ENCODE measurements around the gene PHIP.
"Not testable (repeated sequence)": the region's sequence is repeated elsewhere in the genome, so short reads cannot be mapped to it uniquely, and the experiment has no call there.

Gene PHIP

DNA sequence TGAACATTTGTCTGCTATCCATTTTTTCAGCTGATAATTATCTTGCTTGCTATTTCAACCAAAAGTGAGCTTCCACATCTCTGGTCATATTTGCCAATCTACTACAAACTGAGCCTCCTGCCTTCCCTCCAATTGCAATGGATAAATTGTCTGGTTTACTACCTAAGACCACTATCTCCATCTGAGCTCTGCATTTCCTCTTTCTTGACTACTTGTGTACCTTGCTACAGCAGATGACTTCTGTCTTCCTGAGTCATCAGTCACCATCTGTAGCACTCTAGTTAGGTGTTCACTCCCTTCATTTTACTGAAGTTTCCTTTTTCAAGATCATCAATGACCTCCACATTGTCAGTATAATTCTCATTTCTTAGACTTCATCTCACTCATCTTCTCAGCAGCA, 33.5 kb upstream of the PHIP start:
- Histone ChIP-seq H3K9me3 (no peaks in the 10 kb centered on the region), H3K27me3 (no peaks in the 10 kb centered on the region), H3K36me3 (no peaks in the 10 kb centered on the region), H3K4me1 (no peaks in the 10 kb centered on the region), H3K4me3 (ENCODE audit: low read depth, low read length) (no peak overlapping the region)
- TF ChIP-seq, protein P1, sequence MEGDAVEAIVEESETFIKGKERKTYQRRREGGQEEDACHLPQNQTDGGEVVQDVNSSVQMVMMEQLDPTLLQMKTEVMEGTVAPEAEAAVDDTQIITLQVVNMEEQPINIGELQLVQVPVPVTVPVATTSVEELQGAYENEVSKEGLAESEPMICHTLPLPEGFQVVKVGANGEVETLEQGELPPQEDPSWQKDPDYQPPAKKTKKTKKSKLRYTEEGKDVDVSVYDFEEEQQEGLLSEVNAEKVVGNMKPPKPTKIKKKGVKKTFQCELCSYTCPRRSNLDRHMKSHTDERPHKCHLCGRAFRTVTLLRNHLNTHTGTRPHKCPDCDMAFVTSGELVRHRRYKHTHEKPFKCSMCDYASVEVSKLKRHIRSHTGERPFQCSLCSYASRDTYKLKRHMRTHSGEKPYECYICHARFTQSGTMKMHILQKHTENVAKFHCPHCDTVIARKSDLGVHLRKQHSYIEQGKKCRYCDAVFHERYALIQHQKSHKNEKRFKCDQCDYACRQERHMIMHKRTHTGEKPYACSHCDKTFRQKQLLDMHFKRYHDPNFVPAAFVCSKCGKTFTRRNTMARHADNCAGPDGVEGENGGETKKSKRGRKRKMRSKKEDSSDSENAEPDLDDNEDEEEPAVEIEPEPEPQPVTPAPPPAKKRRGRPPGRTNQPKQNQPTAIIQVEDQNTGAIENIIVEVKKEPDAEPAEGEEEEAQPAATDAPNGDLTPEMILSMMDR (IDR thresholded peaks at IDR 0.05; ENCODE audit: low read depth, low read length), result no peak
- DNase-seq, result no peak

DNA sequence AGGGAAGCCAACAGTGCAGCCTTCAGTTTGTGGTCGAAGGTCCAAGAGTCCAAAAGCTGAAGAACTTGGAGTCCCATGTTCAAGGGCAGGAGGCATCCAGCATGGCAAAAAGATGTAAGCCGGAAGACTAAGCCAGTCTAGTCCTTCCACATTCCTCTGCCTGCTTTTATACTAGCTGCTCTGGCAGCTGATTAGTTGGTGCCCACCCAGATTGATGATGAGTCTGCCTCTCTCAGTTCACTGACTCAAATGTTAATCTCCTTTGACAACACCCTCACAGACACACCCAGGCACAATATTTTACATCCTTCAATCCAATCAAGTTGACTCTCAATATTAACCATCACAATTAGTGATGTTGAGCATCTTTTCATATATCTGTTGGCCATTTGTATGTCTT, 23.1 kb upstream of the PHIP start:
- Histone ChIP-seq H3K9me3 (no peaks in the 10 kb centered on the region), H3K4me1 (no peaks in the 10 kb centered on the region), H3K4me3 (ENCODE audit: low read depth, low read length) (no peak overlapping the region), H3K27me3 (no peaks in the 10 kb centered on the region), H3K36me3 (no peaks in the 10 kb centered on the region)
- TF ChIP-seq, protein P1 (IDR thresholded peaks at IDR 0.05; ENCODE audit: low read depth, low read length), result no peak
- no peak for DNase-seq

DNA sequence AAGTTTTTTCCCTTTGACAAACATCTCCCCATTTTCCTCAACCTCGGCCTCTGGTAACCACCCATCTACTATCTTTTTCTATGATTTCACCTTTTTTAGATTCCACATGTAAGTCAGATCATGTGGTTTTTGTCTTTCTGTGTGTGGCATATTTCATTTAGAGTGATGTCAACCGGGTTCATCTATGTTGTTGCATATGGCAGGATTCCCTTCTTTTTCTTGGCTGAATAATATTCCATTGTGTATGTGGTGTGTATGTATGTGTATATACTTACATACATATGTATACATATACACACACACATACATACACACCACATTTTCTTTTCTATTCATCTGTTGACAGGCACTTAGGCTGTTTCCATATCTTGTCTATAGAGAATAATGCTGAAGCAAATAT, 22.2 kb upstream of the PHIP start:
- H3K36me3 ChIP-seq, result no peaks in the 10 kb centered on the region
- H3K4me3 ChIP-seq (ENCODE audit: low read depth, low read length), result no peak overlapping the region
- TF ChIP-seq, protein P1 (IDR thresholded peaks at IDR 0.05; ENCODE audit: low read depth, low read length), result no peak
- no peak for DNase-seq
- no peaks in the 10 kb centered on the region for H3K9me3 ChIP-seq
- H3K4me1 ChIP-seq, result no peaks in the 10 kb centered on the region
- H3K27me3 ChIP-seq, result no peaks in the 10 kb centered on the region

GRCh38 chr6:79094938-79095337, 16.9 kb upstream of the PHIP start:
- H3K36me3 ChIP-seq, result no peaks in the 10 kb centered on the region
- H3K27me3 ChIP-seq, result no peaks in the 10 kb centered on the region
- no peaks in the 10 kb centered on the region for H3K9me3 ChIP-seq
- H3K4me3 ChIP-seq (ENCODE audit: low read depth, low read length), result no peak overlapping the region
- DNase-seq, result no peak
- no peaks in the 10 kb centered on the region for H3K4me1 ChIP-seq
- TF ChIP-seq, protein P1 (IDR thresholded peaks at IDR 0.05; ENCODE audit: low read depth, low read length), result no peak

DNA sequence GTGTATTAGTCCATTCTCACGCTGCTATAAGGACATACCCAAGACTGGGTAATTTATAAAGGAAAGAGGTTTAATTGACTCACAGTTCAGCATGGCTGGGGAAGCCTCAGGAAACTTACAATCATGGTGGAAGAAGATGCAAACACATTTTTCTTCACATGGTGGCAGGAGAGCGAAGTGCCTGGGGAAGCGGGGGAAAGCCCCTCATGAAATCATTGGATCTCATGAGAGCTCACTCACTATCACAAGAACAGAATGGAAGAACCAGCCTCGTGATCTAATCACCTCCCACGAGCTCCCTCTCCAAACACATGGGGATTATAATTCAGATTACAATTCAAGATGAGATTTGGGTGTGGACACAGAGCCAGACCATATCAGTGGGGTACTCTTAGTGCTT, 13.7 kb upstream of the PHIP start:
- H3K9me3 ChIP-seq, result not testable (repeated sequence)

GRCh38 chr6:79089552-79090404, 11.7 kb upstream of the PHIP start:
- TF ChIP-seq, protein P1 (IDR thresholded peaks at IDR 0.05; ENCODE audit: low read depth, low read length), result no peak
- no peak for DNase-seq
- Histone ChIP-seq H3K4me1 (no peaks in the 10 kb centered on the region), H3K36me3 (no peaks in the 10 kb centered on the region), H3K27me3 (no peaks in the 10 kb centered on the region), H3K4me3 (ENCODE audit: low read depth, low read length) (no peak overlapping the region), H3K9me3 (no peaks in the 10 kb centered on the region)

More for the DNA sequence above, 13.7 kb upstream of the PHIP start:
- H3K4me1 ChIP-seq; H3K36me3 ChIP-seq; H3K4me3 ChIP-seq (ENCODE audit: low read depth, low read length); DNase-seq; H3K27me3 ChIP-seq: not testable (repeated sequence)

All from BE2C (cell line).